ENCODE measurements around the gene WDR86. TPM values are rescaled to one million over a fixed set of nuclear protein-coding genes. Genes with fewer than 3 reads are reported as not detected.

WDR86 gene
- polyA plus RNA-seq, 3 donors, result 1.3 to 20.0 (median 13.6) TPM

- 44 to 81% (median 50%) methylated on average over 4 of the region's 4 CpGs for WGBS, 3 donors
- no peak overlapping the region for H3K27ac ChIP-seq (ENCODE audit: low read depth, low read length)
These were observed 60.9 kb downstream of the WDR86 start for GRCh38 chr7:151348970-151349369.

DNA sequence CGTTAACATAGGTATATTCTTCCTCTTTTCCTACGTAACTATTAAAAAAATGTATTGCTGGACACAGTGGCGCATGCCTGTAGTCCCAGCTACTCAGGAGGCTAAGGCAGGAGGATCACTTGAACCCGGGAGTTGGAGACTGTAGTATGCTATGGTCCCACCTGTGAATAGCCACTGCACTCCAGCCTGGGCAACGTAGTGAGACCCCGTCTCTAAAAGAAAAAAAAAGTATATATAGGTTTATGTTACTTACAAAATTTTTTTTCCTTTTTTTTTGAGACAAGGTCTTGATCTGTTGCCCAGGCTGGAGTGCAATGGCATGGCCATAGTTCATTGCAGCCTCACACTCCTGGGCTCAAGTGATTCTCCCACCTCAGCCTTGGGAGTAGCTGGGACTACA lies 62.6 kb downstream of the WDR86 start:
- 93 to 97% (median 95%) methylated on average over 6 of the region's 6 CpGs for WGBS, 3 donors
- no peak overlapping the region for H3K27ac ChIP-seq (ENCODE audit: low read depth, low read length)

DNA sequence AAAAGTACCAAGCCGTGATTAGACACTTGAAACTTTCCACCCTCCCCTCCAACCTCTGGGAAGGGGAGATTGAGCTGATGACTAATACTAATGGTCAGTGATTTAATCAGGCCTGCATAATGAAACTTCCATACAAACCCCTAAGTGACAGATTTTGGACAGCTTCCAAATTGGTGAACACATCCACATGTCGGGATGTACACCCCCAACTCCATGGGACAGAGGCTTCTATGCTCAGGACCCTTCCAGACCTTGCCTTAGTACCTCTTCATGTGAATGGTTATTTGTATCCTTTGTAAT lies 63.4 kb downstream of the WDR86 start:
- WGBS, 3 donors, result 50 to 67% (median 62%) methylated on average over 2 of the region's 2 CpGs
- H3K27ac ChIP-seq (ENCODE audit: low read depth, low read length), result no peak overlapping the region

DNA sequence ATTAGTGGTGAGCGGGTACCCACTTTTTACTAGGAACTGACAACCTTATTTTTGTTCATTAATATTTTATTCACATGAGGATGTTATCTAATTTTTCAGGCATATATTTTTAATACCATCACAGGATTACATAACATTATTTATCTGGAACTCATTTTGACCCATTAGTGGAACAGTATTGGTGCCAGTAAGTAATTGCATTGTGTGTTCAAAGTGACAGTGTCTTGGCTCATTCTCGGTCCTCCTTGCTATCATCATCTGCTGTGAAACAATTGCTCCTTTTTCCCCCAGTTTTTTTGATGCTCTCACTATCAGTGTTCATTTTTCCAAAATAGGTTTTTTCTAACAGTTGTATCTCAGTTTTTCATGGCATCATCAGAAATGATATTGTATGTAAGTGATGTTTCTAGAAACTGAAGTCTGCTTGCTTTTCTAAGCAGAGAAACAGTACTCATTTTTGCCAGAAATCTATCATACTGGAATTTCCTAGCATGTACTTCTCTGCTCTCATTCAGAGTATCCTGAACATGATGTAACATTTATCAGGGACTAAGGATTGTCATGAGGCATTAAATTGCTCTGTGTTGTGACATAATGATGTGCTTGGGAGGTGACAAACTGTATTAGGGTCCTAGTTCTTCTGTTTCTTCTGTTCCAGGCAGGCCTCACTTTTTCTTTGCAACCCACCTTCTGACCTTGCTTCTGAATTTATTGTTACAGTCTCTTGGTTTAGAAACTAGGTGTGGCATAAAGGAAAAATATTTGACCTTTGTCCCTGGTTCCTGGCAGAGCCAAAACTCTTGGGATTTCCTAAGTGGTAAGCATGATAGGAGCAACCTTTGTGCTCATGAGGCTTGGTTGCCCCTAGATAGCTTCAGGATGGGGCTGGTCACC lies 64.0 kb downstream of the WDR86 start:
- WGBS, 3 donors, result 57 to 75% (median 73%) methylated on average over 2 of the region's 2 CpGs
- H3K27ac ChIP-seq (ENCODE audit: low read depth, low read length), result no peak overlapping the region

- no peak overlapping the region for H3K27ac ChIP-seq (ENCODE audit: low read depth, low read length)
- 95 to 97% (median 95%) methylated on average over 9 of the region's 9 CpGs for WGBS, 3 donors
These were observed 66.3 kb downstream of the WDR86 start for GRCh38 chr7:151343516-151343915.

GRCh38 chr7:151342811-151343210 lies 67.0 kb downstream of the WDR86 start:
- H3K27ac ChIP-seq (ENCODE audit: low read depth, low read length), result no peak overlapping the region
- WGBS, 3 donors, result 44 to 66% (median 54%) methylated on average over 8 of the region's 8 CpGs

DNA sequence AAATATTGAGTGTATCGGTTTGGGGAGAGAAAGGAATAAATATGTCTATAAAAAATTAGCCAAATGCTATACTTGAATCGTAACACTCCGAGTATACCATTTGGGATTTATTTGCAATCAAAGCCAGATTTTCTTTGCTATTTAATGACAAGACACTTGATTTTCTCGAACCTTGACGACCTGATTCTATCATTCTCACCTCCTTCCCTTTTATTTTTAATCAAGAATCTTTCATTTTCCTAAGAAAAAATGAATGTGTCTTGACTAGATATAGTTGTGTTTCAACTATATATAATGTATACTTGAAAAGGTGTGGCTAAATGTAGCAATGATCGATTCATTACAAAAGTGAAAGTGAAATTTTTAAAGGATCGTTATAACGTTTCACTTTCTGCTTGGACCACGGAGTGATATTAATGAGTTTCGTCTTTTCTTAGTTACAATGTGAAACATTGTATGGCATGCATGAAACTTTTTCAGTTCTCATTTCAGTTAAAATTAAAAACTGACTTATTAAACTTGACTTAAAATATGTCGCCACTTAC lies 67.7 kb downstream of the WDR86 start:
- no peak overlapping the region for H3K27ac ChIP-seq (ENCODE audit: low read depth, low read length)
- WGBS, 3 donors, result 2 to 4% (median 3%) methylated on average over 11 of the region's 11 CpGs

DNA sequence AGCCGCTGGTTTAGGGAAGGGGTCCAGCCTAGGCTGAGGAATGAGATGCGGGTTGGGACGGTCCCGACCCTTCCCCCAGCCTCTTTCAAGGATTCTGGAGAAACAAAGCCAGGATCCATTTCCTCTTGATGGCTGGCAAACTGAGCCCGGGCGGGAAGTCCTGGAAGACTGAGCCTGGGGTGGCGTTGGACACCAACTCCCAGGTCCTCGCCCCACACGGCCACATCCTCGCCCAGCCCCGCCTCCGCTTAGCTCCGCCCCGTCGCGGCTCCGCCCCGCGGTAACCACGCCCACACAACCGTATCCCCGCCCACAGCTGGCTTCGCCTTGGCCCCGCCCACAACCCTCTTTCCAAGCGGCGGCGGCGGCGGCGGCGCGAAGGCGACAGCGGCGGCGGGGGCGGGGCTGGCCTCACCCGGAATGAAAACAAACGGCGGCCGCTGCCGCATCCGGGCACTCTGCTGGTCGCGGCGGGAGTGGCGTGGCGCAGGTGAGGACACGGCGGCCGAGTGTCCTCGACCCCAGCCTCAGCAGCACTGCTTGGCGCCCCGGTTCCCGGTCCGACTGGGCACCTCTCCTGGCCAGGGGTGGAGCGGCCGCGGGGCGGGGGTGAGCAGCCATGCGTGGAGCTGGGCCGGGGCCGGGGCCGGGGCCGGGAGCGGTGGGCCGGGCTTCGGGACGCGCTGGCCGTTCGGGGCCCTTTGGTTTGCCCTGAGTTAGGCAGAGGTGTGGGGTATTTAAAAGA lies 68.3 kb downstream of the WDR86 start, which contains the start of gene NUB1:
NUB1 (plus strand) TSS at position 456 of the 745 bp plus-strand sequence. CDS start 3,538 bp downstream, outside the sequence.
- WGBS, 3 donors, result 1 to 6% (median 5%) methylated on average over 49 to 72 of the region's 72 CpGs
- no peak within 1 kb of the TSS for H3K27ac ChIP-seq (ENCODE audit: low read depth, low read length)

DNA sequence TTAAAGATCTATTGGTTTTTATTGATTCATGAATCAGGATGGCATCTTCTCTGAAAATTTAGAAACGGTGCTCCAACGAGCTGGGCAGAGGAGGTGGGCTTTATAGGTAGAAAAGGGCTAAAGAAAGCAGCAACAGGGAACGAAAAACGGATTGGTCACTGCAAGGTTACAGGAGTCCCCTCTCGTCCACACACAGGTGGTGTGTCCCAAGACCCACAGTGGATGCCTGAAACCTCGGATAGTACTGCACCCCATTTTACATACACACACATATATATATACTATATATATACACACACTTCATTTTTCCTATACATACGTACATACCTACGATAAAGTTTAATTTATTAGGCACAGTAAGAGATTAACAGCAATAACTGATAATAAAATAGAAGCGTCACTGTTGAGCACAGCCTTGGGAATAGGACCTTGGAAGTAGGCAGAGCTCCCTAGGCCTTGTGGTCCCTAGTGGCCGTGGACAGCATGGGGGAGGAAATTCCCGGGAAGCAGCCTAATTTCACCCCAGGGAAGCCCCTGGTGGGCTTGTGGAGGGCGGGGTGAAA lies 69.0 kb downstream of the WDR86 start:
- 54 to 68% (median 62%) methylated on average over 12 of the region's 12 CpGs for WGBS, 3 donors
- H3K27ac ChIP-seq (ENCODE audit: low read depth, low read length), result no peak overlapping the region

DNA sequence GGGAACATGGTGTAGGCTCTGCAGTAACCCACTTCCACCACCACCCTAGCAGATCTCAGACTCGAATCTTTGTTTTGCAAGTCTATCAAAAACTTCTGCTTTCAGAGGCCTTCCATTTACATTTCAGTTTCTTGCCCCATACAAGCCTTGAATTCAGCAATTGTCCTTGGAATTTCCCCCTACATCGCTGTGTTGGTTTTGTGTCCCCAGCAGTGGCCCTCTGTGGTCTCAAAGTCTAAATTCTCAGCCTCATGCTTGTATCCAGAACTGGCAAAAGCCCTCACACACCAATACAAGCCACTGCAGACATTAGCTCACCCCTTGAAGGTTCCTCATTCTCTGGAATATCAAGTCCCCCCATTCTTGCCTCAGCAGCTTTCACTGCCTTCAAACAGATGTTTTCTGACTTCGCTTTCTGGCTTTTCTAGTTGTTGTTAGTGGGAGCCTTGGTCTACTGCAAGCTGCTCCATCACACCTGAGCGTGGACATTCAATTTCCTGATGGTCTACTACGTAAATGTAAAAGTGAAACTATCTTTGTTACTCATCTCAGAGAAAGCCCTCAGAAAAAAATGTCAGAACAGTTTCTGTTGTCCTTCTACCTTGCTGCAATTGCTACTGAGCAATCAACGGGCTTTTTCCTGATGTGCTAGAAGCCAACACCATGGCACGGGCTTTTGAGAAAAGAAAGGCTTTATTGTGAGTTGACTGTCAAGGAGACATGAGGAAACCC lies 70.0 kb downstream of the WDR86 start:
- 51 to 73% (median 52%) methylated on average over 7 of the region's 7 CpGs for WGBS, 3 donors
- H3K27ac ChIP-seq (ENCODE audit: low read depth, low read length), result no peak overlapping the region

DNA sequence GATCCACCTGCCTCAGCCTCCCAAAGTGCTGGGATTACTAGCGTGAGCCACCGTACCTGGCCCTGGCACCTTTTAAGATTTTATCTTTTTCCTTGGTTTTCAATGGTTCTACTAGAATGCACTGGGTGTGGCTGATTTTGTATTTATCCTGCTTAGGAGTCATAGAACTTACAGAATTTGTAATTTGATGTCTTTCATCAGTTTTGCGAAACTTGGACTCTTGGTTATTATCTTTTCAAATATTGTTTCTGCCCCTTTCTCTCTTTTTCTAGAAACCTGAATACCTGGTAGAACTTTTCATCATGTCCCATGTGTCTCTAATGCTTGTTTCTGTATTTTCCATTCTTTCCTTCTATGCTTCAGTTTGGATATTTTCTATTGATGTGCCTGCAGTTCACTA lies 71.0 kb downstream of the WDR86 start:
- WGBS, 3 donors, result 94 to 98% (median 98%) methylated on average over 3 of the region's 3 CpGs

GRCh38 chr7:151337346-151337745 lies 72.5 kb downstream of the WDR86 start:
- WGBS, 3 donors, result 98 to 100% (median 98%) methylated on average over 2 of the region's 2 CpGs
- no peak overlapping the region for H3K27ac ChIP-seq (ENCODE audit: low read depth, low read length)

More for the DNA sequence above, 71.0 kb downstream of the WDR86 start:
- H3K27ac ChIP-seq (ENCODE audit: low read depth, low read length), result no peak overlapping the region

DNA sequence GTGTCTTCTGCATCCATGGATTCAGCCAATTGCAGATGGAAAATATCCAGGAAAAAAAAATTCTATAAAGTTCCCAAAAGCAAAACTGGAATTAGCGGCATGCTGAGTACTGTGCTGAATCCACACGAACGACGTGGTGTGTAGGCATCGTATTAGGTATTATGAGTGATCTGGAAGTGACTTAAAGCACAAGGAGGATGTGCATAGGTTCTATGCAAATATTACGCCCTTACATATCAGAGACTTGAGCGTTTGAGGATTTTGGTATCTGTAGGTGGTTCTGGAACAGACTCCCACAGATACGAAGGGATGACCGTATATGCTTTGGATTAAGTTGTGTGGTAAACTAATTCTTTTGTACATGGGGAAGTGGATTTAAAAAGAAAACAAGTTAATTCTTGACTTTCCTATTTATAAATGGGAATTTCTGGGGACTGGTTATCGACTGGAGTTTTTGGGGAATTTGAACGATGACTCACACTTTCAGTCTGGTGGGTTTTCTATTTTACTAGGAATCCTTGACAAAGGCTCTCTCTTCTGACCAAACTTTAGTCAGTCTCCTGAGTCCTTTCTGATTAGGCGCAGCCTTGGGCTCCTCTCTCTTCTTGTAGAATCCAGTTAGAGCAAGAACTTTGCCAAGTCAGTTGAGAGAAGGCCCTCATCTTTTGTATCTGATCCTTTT lies 73.7 kb downstream of the WDR86 start:
- H3K27ac ChIP-seq (ENCODE audit: low read depth, low read length), result no peak overlapping the region
- 81 to 88% (median 87%) methylated on average over 12 of the region's 12 CpGs for WGBS, 3 donors

GRCh38 chr7:151334628-151335027 lies 75.2 kb downstream of the WDR86 start:
- WGBS, 3 donors, result 33 to 61% (median 38%) methylated on average over 1 of the region's 1 CpG
- H3K27ac ChIP-seq (ENCODE audit: low read depth, low read length), result no peak overlapping the region
